B cell (primary cell): ENCODE results near the gene SUGCT.

Experiments
- EZH2 ChIP-seq: IDR thresholded peaks from 2 replicates; pipeline ENCODE4 v1.6.1; 2012; ENCODE audit warnings: borderline replicate concordance, low read depth, mild to moderate bottlenecking, moderate library complexity, low read length; ENCODE audit not compliant: insufficient read depth, poor library complexity, severe bottlenecking
- TF ChIP-seq, protein P1 (sequence below): fragments of 200-600 bp; IDR thresholded peaks from one replicate; pipeline ENCODE4 v1.8.0; 2022; ENCODE audit warnings: antibody characterized with exemption, mild to moderate bottlenecking

- TF ChIP-seq, protein P1, sequence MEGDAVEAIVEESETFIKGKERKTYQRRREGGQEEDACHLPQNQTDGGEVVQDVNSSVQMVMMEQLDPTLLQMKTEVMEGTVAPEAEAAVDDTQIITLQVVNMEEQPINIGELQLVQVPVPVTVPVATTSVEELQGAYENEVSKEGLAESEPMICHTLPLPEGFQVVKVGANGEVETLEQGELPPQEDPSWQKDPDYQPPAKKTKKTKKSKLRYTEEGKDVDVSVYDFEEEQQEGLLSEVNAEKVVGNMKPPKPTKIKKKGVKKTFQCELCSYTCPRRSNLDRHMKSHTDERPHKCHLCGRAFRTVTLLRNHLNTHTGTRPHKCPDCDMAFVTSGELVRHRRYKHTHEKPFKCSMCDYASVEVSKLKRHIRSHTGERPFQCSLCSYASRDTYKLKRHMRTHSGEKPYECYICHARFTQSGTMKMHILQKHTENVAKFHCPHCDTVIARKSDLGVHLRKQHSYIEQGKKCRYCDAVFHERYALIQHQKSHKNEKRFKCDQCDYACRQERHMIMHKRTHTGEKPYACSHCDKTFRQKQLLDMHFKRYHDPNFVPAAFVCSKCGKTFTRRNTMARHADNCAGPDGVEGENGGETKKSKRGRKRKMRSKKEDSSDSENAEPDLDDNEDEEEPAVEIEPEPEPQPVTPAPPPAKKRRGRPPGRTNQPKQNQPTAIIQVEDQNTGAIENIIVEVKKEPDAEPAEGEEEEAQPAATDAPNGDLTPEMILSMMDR = no peak
- no peak for TF ChIP-seq EZH2
Observed at GRCh38 chr7:40786909-40787308, 652.1 kb downstream of the SUGCT start.
